Osteocyte (in vitro differentiated cells): ENCODE measurements around the gene FIBIN. TPM values are rescaled to one million over a fixed set of nuclear protein-coding genes. Genes with fewer than 3 reads are reported as not detected.

Source experiments
- DNase-seq: peaks from one replicate; pipeline ENCODE4 v3.0.0; 2021; ENCODE audit warnings: mixed read lengths; ENCODE audit not compliant: unreplicated experiment; ENCODE audit errors: extremely low spot score
- H3K27ac Mint-ChIP-seq: one replicate; pipeline ENCODE4 v1.8.0; 2021; ENCODE audit warnings: mild to moderate bottlenecking, mixed read lengths; ENCODE audit not compliant: unreplicated experiment
- H3K27me3 Mint-ChIP-seq: one replicate; pipeline ENCODE4 v1.8.0; 2021; ENCODE audit warnings: mixed read lengths; ENCODE audit not compliant: unreplicated experiment
- H3K36me3 Mint-ChIP-seq: one replicate; pipeline ENCODE4 v1.8.0; 2021; ENCODE audit warnings: mixed read lengths; ENCODE audit not compliant: unreplicated experiment
- H3K4me1 Mint-ChIP-seq: one replicate; pipeline ENCODE4 v1.8.0; 2021; ENCODE audit warnings: mixed read lengths; ENCODE audit not compliant: unreplicated experiment
- H3K4me3 Mint-ChIP-seq: one replicate; pipeline ENCODE4 v1.8.0; 2021; ENCODE audit warnings: mild to moderate bottlenecking, moderate library complexity, mixed read lengths; ENCODE audit not compliant: unreplicated experiment
- H3K9me3 Mint-ChIP-seq: one replicate; pipeline ENCODE4 v1.8.0; 2021; ENCODE audit warnings: mixed read lengths; ENCODE audit not compliant: unreplicated experiment
- total RNA-seq: library from RNA; stranded (reverse); gene quantifications from 2 replicates; pipeline ENCODE4 v1.2.1, GENCODE V29; 2021
- TF ChIP-seq, protein P1 (sequence below): fragments of 200-600 bp; sonication (generic); IDR thresholded peaks from 2 replicates; pipeline ENCODE4 v1.5.0; 2021; ENCODE audit warnings: antibody characterized with exemption, mild to moderate bottlenecking, moderate library complexity

Gene FIBIN
- total RNA-seq, 1 donor from 2014 or later, result 45.4 TPM

DNA sequence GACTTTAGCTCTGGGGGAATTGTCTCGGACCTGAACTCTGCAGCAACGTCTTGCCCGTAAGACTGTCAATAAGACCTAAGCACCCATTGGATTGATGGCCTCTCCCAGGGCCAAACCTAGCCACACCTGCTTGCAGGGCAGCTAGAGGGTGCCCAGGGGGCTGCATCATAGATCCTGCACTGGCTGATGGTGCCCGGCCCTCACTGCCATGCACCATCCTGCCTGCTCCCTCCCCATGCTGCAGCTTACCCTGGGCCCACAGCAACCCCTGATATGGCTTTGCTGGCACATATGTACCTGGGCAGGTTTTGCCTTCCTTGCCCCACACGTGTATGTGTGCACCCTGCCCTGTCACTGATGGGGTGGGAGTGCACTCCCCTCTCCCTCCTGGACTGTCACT, 37.8 kb downstream of the FIBIN start:
- TF ChIP-seq, protein P1, sequence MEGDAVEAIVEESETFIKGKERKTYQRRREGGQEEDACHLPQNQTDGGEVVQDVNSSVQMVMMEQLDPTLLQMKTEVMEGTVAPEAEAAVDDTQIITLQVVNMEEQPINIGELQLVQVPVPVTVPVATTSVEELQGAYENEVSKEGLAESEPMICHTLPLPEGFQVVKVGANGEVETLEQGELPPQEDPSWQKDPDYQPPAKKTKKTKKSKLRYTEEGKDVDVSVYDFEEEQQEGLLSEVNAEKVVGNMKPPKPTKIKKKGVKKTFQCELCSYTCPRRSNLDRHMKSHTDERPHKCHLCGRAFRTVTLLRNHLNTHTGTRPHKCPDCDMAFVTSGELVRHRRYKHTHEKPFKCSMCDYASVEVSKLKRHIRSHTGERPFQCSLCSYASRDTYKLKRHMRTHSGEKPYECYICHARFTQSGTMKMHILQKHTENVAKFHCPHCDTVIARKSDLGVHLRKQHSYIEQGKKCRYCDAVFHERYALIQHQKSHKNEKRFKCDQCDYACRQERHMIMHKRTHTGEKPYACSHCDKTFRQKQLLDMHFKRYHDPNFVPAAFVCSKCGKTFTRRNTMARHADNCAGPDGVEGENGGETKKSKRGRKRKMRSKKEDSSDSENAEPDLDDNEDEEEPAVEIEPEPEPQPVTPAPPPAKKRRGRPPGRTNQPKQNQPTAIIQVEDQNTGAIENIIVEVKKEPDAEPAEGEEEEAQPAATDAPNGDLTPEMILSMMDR, result no peak
- H3K9me3 Mint-ChIP-seq, result peaks cover 27% of the 10 kb centered on the region
- H3K36me3 Mint-ChIP-seq, result peaks cover 13% of the 10 kb centered on the region
- no peak overlapping the region for H3K4me3 Mint-ChIP-seq
- peaks cover 6% of the 10 kb centered on the region for H3K27me3 Mint-ChIP-seq
- DNase-seq, result no peak
- no peak overlapping the region for H3K27ac Mint-ChIP-seq
- H3K4me1 Mint-ChIP-seq, result peaks cover 23% of the 10 kb centered on the region

DNA sequence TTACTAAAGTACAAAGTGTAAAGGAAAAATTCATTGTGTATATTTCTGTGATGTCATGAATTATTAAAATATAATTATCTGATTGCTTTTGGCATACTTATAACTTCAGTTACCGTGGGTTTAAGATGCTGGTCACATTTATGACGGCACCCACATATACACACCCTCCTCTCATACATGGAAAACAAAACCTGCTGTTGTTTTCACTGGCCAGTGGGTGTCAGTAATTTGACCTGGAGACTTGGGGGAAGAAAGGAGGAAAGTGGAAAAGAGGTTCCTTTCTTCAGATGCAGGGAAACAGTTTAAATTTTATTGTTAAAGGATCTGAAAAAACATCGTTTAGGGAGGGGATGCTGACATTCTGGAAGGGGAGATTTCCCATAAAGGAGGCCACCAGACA, 46.0 kb downstream of the FIBIN start:
- H3K36me3 Mint-ChIP-seq, result peaks cover 15% of the 10 kb centered on the region
- H3K4me1 Mint-ChIP-seq, result peaks cover 18% of the 10 kb centered on the region
- TF ChIP-seq, protein P1, result no peak
- no peak overlapping the region for H3K4me3 Mint-ChIP-seq
- H3K9me3 Mint-ChIP-seq, result peaks cover 42% of the 10 kb centered on the region
- no peak for DNase-seq
- H3K27me3 Mint-ChIP-seq, result peaks cover 8% of the 10 kb centered on the region
- H3K27ac Mint-ChIP-seq, result peak overlapping the region; percentile 38

DNA sequence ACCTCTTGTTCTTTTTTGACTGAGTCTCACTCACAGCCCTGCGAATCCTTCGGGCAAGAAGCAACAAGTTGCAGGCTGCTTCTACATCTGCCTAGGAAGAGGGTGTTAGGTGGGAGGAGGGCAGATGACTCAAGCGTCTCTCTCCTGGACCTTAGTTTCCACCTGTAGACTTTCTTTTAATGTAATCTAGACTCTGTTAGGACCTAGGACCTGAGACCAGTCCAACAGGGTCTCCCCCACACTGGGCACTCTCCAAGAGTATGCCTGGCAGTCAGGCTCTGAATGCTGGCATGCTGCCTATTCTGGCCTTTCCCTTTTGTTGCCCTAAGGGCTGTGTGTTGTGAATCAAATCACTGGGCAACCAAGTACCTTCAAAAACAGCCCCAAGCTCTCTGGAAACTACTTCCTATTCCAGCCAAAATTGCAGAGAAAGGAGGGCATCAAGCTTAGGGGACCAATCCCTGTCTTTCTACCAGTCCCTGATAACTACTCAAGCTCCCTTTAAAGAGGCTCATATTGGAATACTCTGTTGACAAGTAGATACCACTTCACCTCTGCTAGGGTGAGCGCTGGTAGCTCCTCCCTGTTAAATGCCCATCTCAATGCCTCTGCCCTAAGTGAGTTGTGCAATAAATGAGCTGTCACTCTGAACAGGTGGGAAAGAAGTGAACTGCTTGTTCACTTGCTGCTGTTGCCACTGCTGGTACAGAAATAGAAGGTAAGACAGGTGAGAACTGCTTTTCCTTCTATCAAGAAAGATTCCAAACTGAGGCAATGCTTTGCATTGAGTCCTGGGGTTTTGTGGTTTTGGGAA, 46.6 kb downstream of the FIBIN start, which contains the start of gene BBOX1:
Gene BBOX1, plus strand, starts transcription at position 514 of the 814 bp plus-strand sequence. CDS start 14,616 bp downstream, outside the sequence.
- Mint-ChIP-seq H3K27ac (peak within 1 kb of the TSS; percentile 38), H3K9me3 (peaks cover 36% of the 10 kb centered on the region), H3K4me3 (no peak within 1 kb of the TSS), H3K4me1 (peaks cover 18% of the 10 kb centered on the region), H3K36me3 (peaks cover 11% of the 10 kb centered on the region), H3K27me3 (peaks cover 8% of the 10 kb centered on the region)
- TF ChIP-seq, protein P1, result no peak
- DNase-seq, result no peak

DNA sequence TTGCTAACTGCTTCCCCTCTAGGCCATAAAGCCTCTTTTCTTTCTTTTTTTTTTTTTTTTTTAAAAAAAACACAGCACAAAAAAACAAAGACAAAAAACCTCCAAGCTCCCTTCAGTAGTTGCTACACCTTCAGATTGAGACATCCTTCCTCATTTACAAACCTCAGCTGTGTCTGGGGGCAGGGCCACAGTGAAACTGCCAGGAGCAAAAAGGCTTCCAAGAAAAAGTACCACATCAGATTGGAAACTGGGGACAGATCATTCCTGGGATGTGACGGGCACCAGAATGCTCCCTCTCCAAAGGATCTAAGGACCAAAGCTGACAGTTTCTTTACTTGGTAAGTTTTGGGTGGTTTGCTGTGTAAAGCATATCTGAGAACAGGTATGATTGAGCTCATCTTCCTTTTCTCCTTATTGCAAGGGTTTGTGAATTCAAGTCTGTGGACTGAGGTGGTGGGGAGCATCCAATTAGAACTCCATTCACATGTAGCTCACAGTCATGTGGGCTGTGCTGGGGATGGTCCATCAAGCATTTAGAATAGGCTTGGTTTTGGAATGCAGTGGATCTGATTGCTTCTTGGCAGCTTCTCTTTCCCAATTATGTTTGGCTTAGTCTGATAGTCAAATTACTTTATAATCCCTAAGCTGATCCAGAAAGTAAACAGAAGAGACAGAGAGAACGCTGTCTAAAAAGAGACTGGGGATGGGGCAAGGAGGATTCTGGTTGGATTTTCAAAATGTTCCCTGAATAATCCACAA, 47.4 kb downstream of the FIBIN start:
- Mint-ChIP-seq H3K4me1 (peaks cover 18% of the 10 kb centered on the region), H3K27ac (peak overlapping the region; percentile 2), H3K9me3 (peaks cover 28% of the 10 kb centered on the region), H3K4me3 (no peak overlapping the region), H3K27me3 (peaks cover 4% of the 10 kb centered on the region), H3K36me3 (peaks cover 10% of the 10 kb centered on the region)
- DNase-seq, result no peak
- TF ChIP-seq, protein P1, result no peak

Other genes starting within 250 kb of the FIBIN start
- gene BBOX1, start 46.7 kb downstream of the FIBIN start, total RNA-seq, result 2.6 and 3.4 TPM in 2 replicates